ENCODE results near the gene EXOSC5. TPM values are rescaled to one million over a fixed set of nuclear protein-coding genes. Genes with fewer than 3 reads are reported as not detected.

EXOSC5 gene
- polyA plus RNA-seq, 1 of the 3 experiments (the other 2 are of a cell fraction) = 74.1 TPM

- Histone ChIP-seq H3K36me3 (replicated peaks in 1 of 2; ENCODE audit: control insufficient read depth in 1 of 2, insufficient read depth in 2 of 2, low read length in 1 of 2) (peaks cover 4 to 14% of the 10 kb centered on the region in 2 experiments), H4K20me1 (ENCODE audit: insufficient read depth) (no peaks in the 10 kb centered on the region), H2AFZ (ENCODE audit: low read depth) (no peak overlapping the region), H3K4me2 (no peak overlapping the region), H3K4me3 (ENCODE audit: low read depth in 2 of 2, low read length in 1 of 2) (no peak overlapping the region), H3K9me2 (no peaks in the 10 kb centered on the region), H3K27ac (ENCODE audit: low read depth in 2 of 2, low read length in 1 of 2) (no peak overlapping the region), H3K9me3 (no peaks in the 10 kb centered on the region), H3K27me3 (ENCODE audit: insufficient read depth) (no peaks in the 10 kb centered on the region), H3K9ac (no peak overlapping the region), H3K4me1 (ENCODE audit: control insufficient read depth in 1 of 2, insufficient read depth in 2 of 2, low read depth in 1 of 2, low read length in 1 of 2) (peaks cover 0 to 4% of the 10 kb centered on the region in 2 experiments; a peak in 3 of 4 replicates), H3K79me2 (ENCODE audit: insufficient read depth) (peaks cover 13% of the 10 kb centered on the region; the same call in 1 of the 2 replicates), H3F3A (replicated peaks; ENCODE audit: insufficient read depth) (peaks cover 6% of the 10 kb centered on the region)
- WGBS (ENCODE audit: low lambda C conversion rate) = 92% methylated on average over 5 of the region's 5 CpGs
- ChIA-PET POLR2A (no interaction called here), CTCF (no interaction called here)
- TF ChIP-seq ELF1 (IDR thresholded peaks at IDR 0.05) (no peak), SMC3 (IDR thresholded peaks at IDR 0.05; ENCODE audit: low read depth, low read length) (no peak), PBX3 (IDR thresholded peaks at IDR 0.05) (no peak), USF2 (IDR thresholded peaks at IDR 0.05; ENCODE audit: borderline replicate concordance, low read depth, low read length) (no peak), TEAD4 (IDR thresholded peaks at IDR 0.05; ENCODE audit: borderline replicate concordance, insufficient read depth) (no peak), NRF1 (IDR thresholded peaks at IDR 0.05; ENCODE audit: low read depth, low read length) (no peak), SIN3A (IDR thresholded peaks at IDR 0.05; ENCODE audit: borderline replicate concordance, low read depth, low read length) (no peak), RAD21 (IDR thresholded peaks at IDR 0.05; ENCODE audit: low read length) (no peak), ZBTB33 (IDR thresholded peaks at IDR 0.05; ENCODE audit: borderline replicate concordance, low read depth) (no peak), USF1 (IDR thresholded peaks at IDR 0.05; ENCODE audit: borderline replicate concordance, low read depth) (no peak), RCOR1 (IDR thresholded peaks at IDR 0.05; ENCODE audit: low read length) (no peak), NFIC (IDR thresholded peaks at IDR 0.05; ENCODE audit: borderline replicate concordance) (no peak), FOXM1 (IDR thresholded peaks at IDR 0.05; ENCODE audit: low read depth) (no peak), CHD2 (IDR thresholded peaks at IDR 0.05; ENCODE audit: low read length, partially characterized antibody) (no peak)
- no peak for DNase-seq
Observed at GRCh38 chr19:41434450-41434849, 37.3 kb upstream of the EXOSC5 start.

All from SK-N-SH (cell line).